ENCODE data around the gene SPTB.
A peak's percentile ranks its signal among the peaks of the same experiment; 100 is the strongest.

SPTB gene

GRCh38 chr14:64804754-64805260, 74.9 kb downstream of the SPTB start:
- peaks cover 0 to 8% of the 10 kb centered on the region in 2 experiments; a peak in 2 of 3 replicates for H3K36me3 ChIP-seq (ENCODE audit: control insufficient read depth in 2 of 2, insufficient read depth in 1 of 2, low read length in 2 of 2)
- peaks cover 2% of the 10 kb centered on the region for H3K4me1 ChIP-seq (ENCODE audit: control insufficient read depth, insufficient read depth, low read length)
- ChIA-PET CTCF (interaction anchor here (0.6 to 7.6 kb wide), 5 partner anchors 8 to 708 kb away, joined by 3 to 94 read pairs (median 4); no protein-coding TSS in a partner anchor), POLR2A (no interaction called here)
- no peak overlapping the region for H3K27ac ChIP-seq (ENCODE audit: extremely low read depth, low read depth, low read length)
- H3K9me3 ChIP-seq (ENCODE audit: control insufficient read depth, insufficient read depth, low read depth, low read length) = no peaks in the 10 kb centered on the region
- H3K4me3 ChIP-seq (ENCODE audit: low read depth, low read length) = no peak overlapping the region
- TF ChIP-seq ZNF596 (tag by site-specific recombination; IDR thresholded peaks at IDR 0.05) (no peak), GFI1B (tag by site-specific recombination; IDR thresholded peaks at IDR 0.05) (no peak), ZNF366 (tag by site-specific recombination; conservative IDR thresholded peaks at IDR 0.05) (no peak), ZNF561 (tag by site-specific recombination; IDR thresholded peaks at IDR 0.05; ENCODE audit: borderline replicate concordance) (no peak), ZNF521 (tag by site-specific recombination; IDR thresholded peaks at IDR 0.05) (no peak), ZNF274 (IDR thresholded peaks at IDR 0.05; ENCODE audit: low read length) (no peak), ZNF274 (tag by site-specific recombination; IDR thresholded peaks at IDR 0.05; ENCODE audit: borderline replicate concordance) (no peak)

DNA sequence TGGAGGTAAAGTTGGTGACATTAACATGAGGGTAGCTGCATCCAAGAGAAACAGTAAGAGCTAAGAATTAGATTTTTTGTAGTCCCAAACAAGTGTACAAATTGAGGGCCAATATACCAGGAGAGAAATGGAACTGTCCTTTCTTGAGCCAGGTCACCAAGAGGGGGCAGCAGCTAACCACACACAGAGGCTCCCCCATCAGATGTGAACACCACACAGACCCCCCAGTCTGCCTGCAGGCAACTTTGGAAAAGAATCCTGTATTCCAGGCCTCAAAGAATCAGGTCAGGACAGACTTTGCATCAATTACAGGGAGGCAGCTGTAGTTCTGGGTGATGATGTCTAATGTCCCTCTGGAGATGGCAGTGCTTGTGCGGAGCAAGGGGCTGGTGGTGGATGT, 77.9 kb downstream of the SPTB start:
- peaks cover 3 to 25% of the 10 kb centered on the region in 2 experiments; a peak in 2 of 3 replicates for H3K36me3 ChIP-seq (ENCODE audit: control insufficient read depth in 2 of 2, insufficient read depth in 1 of 2, low read length in 2 of 2)
- H3K27ac ChIP-seq (ENCODE audit: extremely low read depth, low read depth, low read length) = no peak overlapping the region
- H3K4me1 ChIP-seq (ENCODE audit: control insufficient read depth, insufficient read depth, low read length) = peaks cover 2% of the 10 kb centered on the region
- POLR2A ChIA-PET = no interaction called here
- H3K4me3 ChIP-seq (ENCODE audit: low read depth, low read length) = no peak overlapping the region
- CTCF ChIA-PET = interaction anchor here (0.5 to 7.6 kb wide), 23 partner anchors 9 to 218 kb away, joined by 3 to 94 read pairs (median 4); partner anchors contain the start of gene FNTB
- TF ChIP-seq ZFP37 (tag by site-specific recombination; IDR thresholded peaks at IDR 0.05) = no peak
- 0 out of 2 replicates have a peak, but pooled peaks have one; percentile 8 for TF ChIP-seq ZNF654 (tag by site-specific recombination; IDR thresholded peaks at IDR 0.05; ENCODE audit: low read depth)
- TF ChIP-seq, protein P1, sequence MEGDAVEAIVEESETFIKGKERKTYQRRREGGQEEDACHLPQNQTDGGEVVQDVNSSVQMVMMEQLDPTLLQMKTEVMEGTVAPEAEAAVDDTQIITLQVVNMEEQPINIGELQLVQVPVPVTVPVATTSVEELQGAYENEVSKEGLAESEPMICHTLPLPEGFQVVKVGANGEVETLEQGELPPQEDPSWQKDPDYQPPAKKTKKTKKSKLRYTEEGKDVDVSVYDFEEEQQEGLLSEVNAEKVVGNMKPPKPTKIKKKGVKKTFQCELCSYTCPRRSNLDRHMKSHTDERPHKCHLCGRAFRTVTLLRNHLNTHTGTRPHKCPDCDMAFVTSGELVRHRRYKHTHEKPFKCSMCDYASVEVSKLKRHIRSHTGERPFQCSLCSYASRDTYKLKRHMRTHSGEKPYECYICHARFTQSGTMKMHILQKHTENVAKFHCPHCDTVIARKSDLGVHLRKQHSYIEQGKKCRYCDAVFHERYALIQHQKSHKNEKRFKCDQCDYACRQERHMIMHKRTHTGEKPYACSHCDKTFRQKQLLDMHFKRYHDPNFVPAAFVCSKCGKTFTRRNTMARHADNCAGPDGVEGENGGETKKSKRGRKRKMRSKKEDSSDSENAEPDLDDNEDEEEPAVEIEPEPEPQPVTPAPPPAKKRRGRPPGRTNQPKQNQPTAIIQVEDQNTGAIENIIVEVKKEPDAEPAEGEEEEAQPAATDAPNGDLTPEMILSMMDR (tag by site-specific recombination; IDR thresholded peaks at IDR 0.05) = peak; percentile 34; the same call in 1 of the 2 replicates
- no peak for TF ChIP-seq REST (tag by site-specific recombination; IDR thresholded peaks at IDR 0.05)
- no peaks in the 10 kb centered on the region for H3K9me3 ChIP-seq (ENCODE audit: control insufficient read depth, insufficient read depth, low read depth, low read length)

- no peaks in the 10 kb centered on the region for H3K9me3 ChIP-seq (ENCODE audit: control insufficient read depth, insufficient read depth, low read depth, low read length)
- CTCF ChIA-PET = interaction anchor here (0.6 to 7.6 kb wide), 19 partner anchors 11 to 180 kb away, joined by 3 to 94 read pairs (median 4); partner anchors contain the start of gene SPTB
- H3K4me1 ChIP-seq (ENCODE audit: control insufficient read depth, insufficient read depth, low read length) = peaks cover 2% of the 10 kb centered on the region; the same call in 1 of the 2 replicates
- peaks cover 3 to 26% of the 10 kb centered on the region in 2 experiments; a peak in 2 of 3 replicates for H3K36me3 ChIP-seq (ENCODE audit: control insufficient read depth in 2 of 2, insufficient read depth in 1 of 2, low read length in 2 of 2)
- POLR2A ChIA-PET = no interaction called here
- no peak overlapping the region for H3K4me3 ChIP-seq (ENCODE audit: low read depth, low read length)
- H3K27ac ChIP-seq (ENCODE audit: extremely low read depth, low read depth, low read length) = no peak overlapping the region
- TF ChIP-seq ZNF501 (tag by site-specific recombination; IDR thresholded peaks at IDR 0.05) (no peak), ZNF514 (tag by site-specific recombination; IDR thresholded peaks at IDR 0.05) (no peak), ZNF223 (tag by site-specific recombination; IDR thresholded peaks at IDR 0.05) (no peak), ZFP37 (tag by site-specific recombination; IDR thresholded peaks at IDR 0.05) (no peak), ZNF791 (tag by site-specific recombination; IDR thresholded peaks at IDR 0.05) (no peak), ZNF248 (tag by site-specific recombination; IDR thresholded peaks at IDR 0.05) (no peak), ZNF560 (tag by site-specific recombination; IDR thresholded peaks at IDR 0.05; ENCODE audit: borderline replicate concordance) (no peak), ZNF114 (tag by site-specific recombination; IDR thresholded peaks at IDR 0.05) (no peak), BCL11A (tag by site-specific recombination; IDR thresholded peaks at IDR 0.05; ENCODE audit: low read depth) (no peak), ZNF335 (tag by site-specific recombination; conservative IDR thresholded peaks at IDR 0.05) (no peak), SP2 (tag by site-specific recombination; IDR thresholded peaks at IDR 0.05) (no peak), ZNF701 (tag by site-specific recombination; IDR thresholded peaks at IDR 0.05) (no peak), KLF1 (tag by site-specific recombination; IDR thresholded peaks at IDR 0.05) (no peak), SP3 (tag by site-specific recombination; IDR thresholded peaks at IDR 0.05) (no peak)
- TF ChIP-seq, protein P2, sequence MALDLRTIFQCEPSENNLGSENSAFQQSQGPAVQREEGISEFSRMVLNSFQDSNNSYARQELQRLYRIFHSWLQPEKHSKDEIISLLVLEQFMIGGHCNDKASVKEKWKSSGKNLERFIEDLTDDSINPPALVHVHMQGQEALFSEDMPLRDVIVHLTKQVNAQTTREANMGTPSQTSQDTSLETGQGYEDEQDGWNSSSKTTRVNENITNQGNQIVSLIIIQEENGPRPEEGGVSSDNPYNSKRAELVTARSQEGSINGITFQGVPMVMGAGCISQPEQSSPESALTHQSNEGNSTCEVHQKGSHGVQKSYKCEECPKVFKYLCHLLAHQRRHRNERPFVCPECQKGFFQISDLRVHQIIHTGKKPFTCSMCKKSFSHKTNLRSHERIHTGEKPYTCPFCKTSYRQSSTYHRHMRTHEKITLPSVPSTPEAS (tag by site-specific recombination; IDR thresholded peaks at IDR 0.05) = no peak
These were observed 78.7 kb downstream of the SPTB start for GRCh38 chr14:64801046-64801445.

Data from HEK293 (cell line).